Neuronal stem cell (in vitro differentiated cells): Measurements from ENCODE around the gene ZNF804A.

Source experiments
- DNase-seq: peaks from one replicate; pipeline ENCODE4 v3.0.0-alpha.2; 2013; ENCODE audit warnings: low spot score
- H2AFZ ChIP-seq: one replicate; pipeline ENCODE4 v1.6.1; 2013; ENCODE audit warnings: mild to moderate bottlenecking, low read length, inconsistent platforms
- H2AK5ac ChIP-seq: 2 replicates; pipeline ENCODE4 v1.6.1; 2013; ENCODE audit warnings: low read depth, mild to moderate bottlenecking, inconsistent platforms, low read length, moderate library complexity, mixed read lengths
- H2BK120ac ChIP-seq: 2 replicates; pipeline ENCODE4 v1.6.1; 2013; ENCODE audit warnings: low read depth, mild to moderate bottlenecking, inconsistent platforms, low read length, moderate library complexity, mixed read lengths
- H2BK12ac ChIP-seq: one replicate; pipeline ENCODE4 v1.6.1; 2013; ENCODE audit warnings: low read length, inconsistent platforms
- H2BK15ac ChIP-seq: 2 replicates; pipeline ENCODE4 v1.6.1; 2013; ENCODE audit warnings: mild to moderate bottlenecking, low read length, inconsistent platforms, mixed read lengths
- H2BK5ac ChIP-seq: one replicate; pipeline ENCODE4 v1.6.1; 2013; ENCODE audit warnings: inconsistent platforms, mild to moderate bottlenecking, low read length, moderate library complexity
- H3K14ac ChIP-seq: one replicate; pipeline ENCODE4 v1.6.1; 2013; ENCODE audit warnings: low read length, inconsistent platforms
- H3K18ac ChIP-seq: 2 replicates; pipeline ENCODE4 v1.6.1; 2013; ENCODE audit warnings: low read length, inconsistent platforms
- H3K23ac ChIP-seq: 2 replicates; pipeline ENCODE4 v1.6.1; 2013; ENCODE audit warnings: low read depth, mild to moderate bottlenecking, mixed read lengths, low read length, inconsistent platforms; ENCODE audit not compliant: poor library complexity
- H3K27ac ChIP-seq: replicated peaks from 3 replicates; pipeline ENCODE4 v1.5.1; 2013; ENCODE audit warnings: low read length, inconsistent platforms
- H3K27me3 ChIP-seq, 3 experiments: 2 replicates each; pipeline ENCODE4 v1.6.1; 2013; ENCODE audit warnings: low read length in 3 of 3, mild to moderate bottlenecking in 2 of 3, inconsistent platforms in 1 of 3, low read depth in 1 of 3, mixed read lengths in 1 of 3, moderate library complexity in 1 of 3; ENCODE audit not compliant: control insufficient read depth in 3 of 3, insufficient read depth in 3 of 3
- H3K36me3 ChIP-seq, 2 donors: replicated peaks in 1 of 2; 2 replicates each; pipeline ENCODE4 v1.6.1; 2013; ENCODE audit warnings: low read length in 2 of 2; ENCODE audit not compliant: control insufficient read depth in 2 of 2, insufficient read depth in 2 of 2
- H3K4ac ChIP-seq: 2 replicates; pipeline ENCODE4 v1.6.1; 2013; ENCODE audit warnings: inconsistent platforms, mild to moderate bottlenecking, low read length, moderate library complexity
- H3K4me1 ChIP-seq, 2 donors: 1 replicate in 1 of 2; 2 replicates in 1 of 2; pipeline ENCODE4 v1.6.1; 2013; ENCODE audit warnings: low read length in 2 of 2, low read depth in 1 of 2; ENCODE audit not compliant: control insufficient read depth in 2 of 2, insufficient read depth in 1 of 2
- H3K4me2 ChIP-seq: one replicate; pipeline ENCODE4 v1.6.1; 2013; ENCODE audit warnings: mild to moderate bottlenecking, low read length, inconsistent platforms; ENCODE audit not compliant: insufficient read depth, poor library complexity, severe bottlenecking
- H3K4me3 ChIP-seq, 2 donors: 2 replicates each; pipeline ENCODE4 v1.5.1; 2013; ENCODE audit warnings: low read length in 2 of 2, mild to moderate bottlenecking in 2 of 2, inconsistent platforms in 1 of 2, moderate library complexity in 1 of 2
- H3K79me1 ChIP-seq: one replicate; pipeline ENCODE4 v1.6.1; 2013; ENCODE audit warnings: low read depth, mild to moderate bottlenecking, inconsistent platforms, low read length, moderate library complexity
- H3K9ac ChIP-seq: one replicate; pipeline ENCODE4 v1.6.1; 2013; ENCODE audit warnings: mild to moderate bottlenecking, low read depth, low read length, inconsistent platforms; ENCODE audit not compliant: poor library complexity
- H3K9me3 ChIP-seq, 2 donors: replicated peaks in 1 of 2; 2 replicates each; pipeline versions ENCODE3 to v1.6.1; 2013; ENCODE audit warnings: low read length in 2 of 2, mild to moderate bottlenecking in 2 of 2, inconsistent platforms in 1 of 2, low read depth in 1 of 2, mixed read lengths in 1 of 2, moderate library complexity in 1 of 2; ENCODE audit not compliant: control insufficient read depth in 2 of 2, insufficient read depth in 1 of 2
- H4K8ac ChIP-seq: one replicate; pipeline ENCODE4 v1.6.1; 2013; ENCODE audit warnings: low read depth, mild to moderate bottlenecking, inconsistent platforms, low read length, moderate library complexity
- H4K91ac ChIP-seq: one replicate; pipeline ENCODE4 v1.6.1; 2013; ENCODE audit warnings: low read length, low read depth, mild to moderate bottlenecking, inconsistent platforms; ENCODE audit not compliant: poor library complexity
- WGBS, 2 donors: extraction: QIAGEN DNeasy Blood & Tissue Kit; methylation state at CpG; one replicate each; pipeline ENCODE4 v1.1.7; 2013; ENCODE audit warnings: missing lambda C conversion rate in 2 of 2, mixed read lengths in 1 of 2; ENCODE audit not compliant: insufficient read length in 2 of 2, insufficient replicate concordance in 1 of 2; ENCODE audit errors: extremely low coverage in 2 of 2; 5-methylcytosine and 5-hydroxymethylcytosine counted together

Gene ZNF804A

GRCh38 chr2:184620367-184620766 lies 22.0 kb downstream of the ZNF804A start:
- Histone ChIP-seq H3K23ac (no peak overlapping the region), H3K36me3 (no peaks in the 10 kb centered on the region), H3K14ac (no peak overlapping the region), H3K27me3 (no peaks in the 10 kb centered on the region), H4K8ac (no peak overlapping the region), H3K9me3 (no peaks in the 10 kb centered on the region), H2AK5ac (no peak overlapping the region), H2BK5ac (no peak overlapping the region), H3K4me1 (no peaks in the 10 kb centered on the region), H2BK12ac (no peak overlapping the region), H3K4me3 (no peak overlapping the region), H3K4ac (no peak overlapping the region), H2AFZ (no peak overlapping the region), H3K79me1 (no peaks in the 10 kb centered on the region), H4K91ac (no peak overlapping the region), H3K27ac (no peak overlapping the region), H2BK15ac (no peak overlapping the region), H2BK120ac (no peak overlapping the region), H3K18ac (no peak overlapping the region), H3K4me2 (no peak overlapping the region), H3K9ac (no peak overlapping the region)
- no peak for DNase-seq
- WGBS, 2 donors = no CpG with 5 or more reads among the region's 1 CpG

GRCh38 chr2:184624311-184624710 lies 26.0 kb downstream of the ZNF804A start:
- Histone ChIP-seq H2BK15ac (no peak overlapping the region), H2BK5ac (no peak overlapping the region), H3K79me1 (no peaks in the 10 kb centered on the region), H3K14ac (no peak overlapping the region), H3K4me1 (no peaks in the 10 kb centered on the region), H4K91ac (no peak overlapping the region), H3K9me3 (no peaks in the 10 kb centered on the region), H3K4me3 (no peak overlapping the region), H2BK12ac (no peak overlapping the region), H3K4me2 (no peak overlapping the region), H3K27me3 (no peaks in the 10 kb centered on the region), H3K4ac (no peak overlapping the region), H2AK5ac (no peak overlapping the region), H3K27ac (no peak overlapping the region), H3K36me3 (no peaks in the 10 kb centered on the region), H4K8ac (no peak overlapping the region), H3K9ac (no peak overlapping the region), H3K18ac (no peak overlapping the region), H2BK120ac (no peak overlapping the region), H2AFZ (no peak overlapping the region), H3K23ac (no peak overlapping the region)
- no peak for DNase-seq

- Histone ChIP-seq H4K8ac (no peak overlapping the region), H3K4me2 (no peak overlapping the region), H2BK12ac (no peak overlapping the region), H3K27ac (no peak overlapping the region), H3K18ac (no peak overlapping the region), H2BK5ac (no peak overlapping the region), H3K79me1 (no peaks in the 10 kb centered on the region), H3K9ac (no peak overlapping the region), H2AFZ (no peak overlapping the region), H3K4me3 (no peak overlapping the region), H3K23ac (no peak overlapping the region), H3K4me1 (no peaks in the 10 kb centered on the region), H3K4ac (no peak overlapping the region), H4K91ac (no peak overlapping the region), H2BK15ac (no peak overlapping the region), H3K9me3 (no peaks in the 10 kb centered on the region), H3K27me3 (no peaks in the 10 kb centered on the region), H2BK120ac (no peak overlapping the region), H2AK5ac (no peak overlapping the region), H3K14ac (no peak overlapping the region), H3K36me3 (no peaks in the 10 kb centered on the region)
- no CpG with 5 or more reads among the region's 7 CpGs for WGBS, 2 donors
- no peak for DNase-seq
Observed at GRCh38 chr2:184628051-184628450, 29.7 kb downstream of the ZNF804A start.

GRCh38 chr2:184633726-184634125 lies 35.4 kb downstream of the ZNF804A start:
- H4K8ac ChIP-seq = no peak overlapping the region
- H3K4me2 ChIP-seq = no peak overlapping the region
- H3K9me3 ChIP-seq = no peaks in the 10 kb centered on the region
- no peaks in the 10 kb centered on the region for H3K79me1 ChIP-seq
- H3K4ac ChIP-seq = no peak overlapping the region
- no peak overlapping the region for H3K4me3 ChIP-seq
- H2BK5ac ChIP-seq = no peak overlapping the region
- H3K36me3 ChIP-seq = no peaks in the 10 kb centered on the region
- H2BK120ac ChIP-seq = no peak overlapping the region
- H3K4me1 ChIP-seq = no peaks in the 10 kb centered on the region
- H3K9ac ChIP-seq = no peak overlapping the region
- no peak overlapping the region for H4K91ac ChIP-seq
- H3K14ac ChIP-seq = no peak overlapping the region
- H3K23ac ChIP-seq = no peak overlapping the region
- no peak overlapping the region for H2AK5ac ChIP-seq
- H3K27me3 ChIP-seq = no peaks in the 10 kb centered on the region
- H2BK15ac ChIP-seq = no peak overlapping the region
- no peak overlapping the region for H3K18ac ChIP-seq
- no peak for DNase-seq
- H2AFZ ChIP-seq = no peak overlapping the region
- no peak overlapping the region for H2BK12ac ChIP-seq
- H3K27ac ChIP-seq = no peak overlapping the region
